22Rv1 (cell line): Measurements from ENCODE around the gene GAK.

Experiments used
- ZFX ChIP-seq: fragments of 450-650 bp; IDR thresholded peaks from 2 replicates; pipeline ENCODE4 v1.6.1; 2017; ENCODE audit warnings: antibody characterized with exemption, borderline replicate concordance
- TF ChIP-seq, protein P1 (sequence below): fragments of 450-650 bp; IDR thresholded peaks from 2 replicates; pipeline ENCODE4 v1.5.1; 2017; ENCODE audit warnings: mild to moderate bottlenecking

DNA sequence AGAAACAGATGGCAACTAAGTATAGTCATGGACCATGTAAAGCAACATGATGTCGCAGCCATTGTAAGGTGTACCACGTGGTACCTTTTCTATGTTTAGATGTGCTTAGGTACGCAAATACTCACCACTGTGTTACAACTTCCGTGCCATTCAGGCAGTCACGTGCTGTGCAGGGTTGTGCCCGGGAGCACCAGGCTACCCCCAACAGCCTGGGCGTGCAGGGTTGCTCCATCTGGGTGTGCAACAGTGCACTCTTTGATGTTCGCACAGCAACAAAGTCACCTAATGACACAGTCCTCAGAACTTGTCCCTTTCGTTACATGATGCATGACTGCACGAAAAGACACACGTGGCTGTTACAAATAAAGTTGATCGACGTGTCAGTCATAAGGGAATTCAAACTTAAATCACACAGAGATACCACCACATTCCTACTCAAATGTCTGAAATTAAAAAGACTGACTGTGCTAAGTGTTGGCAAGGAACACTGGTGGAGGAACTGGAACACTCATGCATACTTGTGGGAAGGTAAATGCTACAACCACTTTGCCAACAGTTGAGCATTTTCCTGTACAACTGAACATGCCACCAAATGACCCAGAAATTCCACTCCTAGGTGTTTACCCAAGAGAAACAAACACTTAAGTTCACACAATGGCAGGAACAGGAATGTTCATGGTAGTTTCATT lies 130.5 kb downstream of the GAK start:
- TF ChIP-seq, protein P1, sequence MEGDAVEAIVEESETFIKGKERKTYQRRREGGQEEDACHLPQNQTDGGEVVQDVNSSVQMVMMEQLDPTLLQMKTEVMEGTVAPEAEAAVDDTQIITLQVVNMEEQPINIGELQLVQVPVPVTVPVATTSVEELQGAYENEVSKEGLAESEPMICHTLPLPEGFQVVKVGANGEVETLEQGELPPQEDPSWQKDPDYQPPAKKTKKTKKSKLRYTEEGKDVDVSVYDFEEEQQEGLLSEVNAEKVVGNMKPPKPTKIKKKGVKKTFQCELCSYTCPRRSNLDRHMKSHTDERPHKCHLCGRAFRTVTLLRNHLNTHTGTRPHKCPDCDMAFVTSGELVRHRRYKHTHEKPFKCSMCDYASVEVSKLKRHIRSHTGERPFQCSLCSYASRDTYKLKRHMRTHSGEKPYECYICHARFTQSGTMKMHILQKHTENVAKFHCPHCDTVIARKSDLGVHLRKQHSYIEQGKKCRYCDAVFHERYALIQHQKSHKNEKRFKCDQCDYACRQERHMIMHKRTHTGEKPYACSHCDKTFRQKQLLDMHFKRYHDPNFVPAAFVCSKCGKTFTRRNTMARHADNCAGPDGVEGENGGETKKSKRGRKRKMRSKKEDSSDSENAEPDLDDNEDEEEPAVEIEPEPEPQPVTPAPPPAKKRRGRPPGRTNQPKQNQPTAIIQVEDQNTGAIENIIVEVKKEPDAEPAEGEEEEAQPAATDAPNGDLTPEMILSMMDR: no peak
- no peak for TF ChIP-seq ZFX
